HUES6 (cell line): Measurements from ENCODE around the gene TMC2.
"Not testable (repeated sequence)": the region's sequence is repeated elsewhere in the genome, so short reads cannot be mapped to it uniquely, and the experiment has no call there.

ENCODE experiments used
- H3K27ac ChIP-seq: 2 replicates; pipeline ENCODE4 v1.7.0; 2013; ENCODE audit warnings: low read depth, mild to moderate bottlenecking, low read length, inconsistent platforms
- H3K27me3 ChIP-seq: 2 replicates; pipeline ENCODE4 v1.6.1; 2013; ENCODE audit warnings: low read length; ENCODE audit not compliant: control insufficient read depth, insufficient read depth
- H3K36me3 ChIP-seq: 2 replicates; pipeline ENCODE4 v1.6.1; 2013; ENCODE audit warnings: low read length; ENCODE audit not compliant: control insufficient read depth, insufficient read depth
- H3K4me1 ChIP-seq: 2 replicates; pipeline ENCODE4 v1.6.1; 2013; ENCODE audit warnings: low read length; ENCODE audit not compliant: control insufficient read depth, insufficient read depth
- H3K4me3 ChIP-seq: 2 replicates; pipeline ENCODE4 v1.5.1; 2013; ENCODE audit warnings: low read depth, low read length
- H3K9ac ChIP-seq: one replicate; pipeline ENCODE4 v1.6.1; 2013; ENCODE audit warnings: mild to moderate bottlenecking, low read length
- H3K9me3 ChIP-seq: 2 replicates; pipeline ENCODE4 v1.6.1; 2013; ENCODE audit warnings: low read depth, low read length; ENCODE audit not compliant: control insufficient read depth, insufficient read depth

Gene TMC2, protein sequence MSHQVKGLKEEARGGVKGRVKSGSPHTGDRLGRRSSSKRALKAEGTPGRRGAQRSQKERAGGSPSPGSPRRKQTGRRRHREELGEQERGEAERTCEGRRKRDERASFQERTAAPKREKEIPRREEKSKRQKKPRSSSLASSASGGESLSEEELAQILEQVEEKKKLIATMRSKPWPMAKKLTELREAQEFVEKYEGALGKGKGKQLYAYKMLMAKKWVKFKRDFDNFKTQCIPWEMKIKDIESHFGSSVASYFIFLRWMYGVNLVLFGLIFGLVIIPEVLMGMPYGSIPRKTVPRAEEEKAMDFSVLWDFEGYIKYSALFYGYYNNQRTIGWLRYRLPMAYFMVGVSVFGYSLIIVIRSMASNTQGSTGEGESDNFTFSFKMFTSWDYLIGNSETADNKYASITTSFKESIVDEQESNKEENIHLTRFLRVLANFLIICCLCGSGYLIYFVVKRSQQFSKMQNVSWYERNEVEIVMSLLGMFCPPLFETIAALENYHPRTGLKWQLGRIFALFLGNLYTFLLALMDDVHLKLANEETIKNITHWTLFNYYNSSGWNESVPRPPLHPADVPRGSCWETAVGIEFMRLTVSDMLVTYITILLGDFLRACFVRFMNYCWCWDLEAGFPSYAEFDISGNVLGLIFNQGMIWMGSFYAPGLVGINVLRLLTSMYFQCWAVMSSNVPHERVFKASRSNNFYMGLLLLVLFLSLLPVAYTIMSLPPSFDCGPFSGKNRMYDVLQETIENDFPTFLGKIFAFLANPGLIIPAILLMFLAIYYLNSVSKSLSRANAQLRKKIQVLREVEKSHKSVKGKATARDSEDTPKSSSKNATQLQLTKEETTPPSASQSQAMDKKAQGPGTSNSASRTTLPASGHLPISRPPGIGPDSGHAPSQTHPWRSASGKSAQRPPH

DNA sequence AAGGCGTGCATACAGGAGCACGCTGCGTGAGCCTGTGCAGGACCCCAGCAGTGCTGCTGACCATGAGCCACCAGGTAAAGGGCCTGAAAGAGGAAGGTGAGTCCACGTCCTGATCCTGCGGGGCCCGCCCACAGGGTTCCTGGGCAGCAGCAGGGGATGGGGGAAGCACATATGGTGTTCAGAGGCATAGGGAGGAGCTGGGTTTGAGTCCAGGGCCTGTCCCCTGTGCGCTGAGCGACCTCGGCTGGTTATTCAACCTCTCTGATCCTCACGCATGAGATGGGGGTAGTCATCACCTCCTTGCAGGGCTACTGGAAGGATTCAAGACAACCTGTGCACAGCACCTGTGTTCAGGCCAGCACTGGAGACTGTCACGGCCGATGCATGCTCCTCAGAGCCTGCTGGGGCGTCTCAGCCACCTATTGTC lies at the start of gene TMC2:
TMC2 (plus strand) TSS at position 14 of the 427 bp plus-strand sequence; CDS start at position 63, 49 bp downstream.
- no peaks in the 10 kb centered on the region for H3K36me3 ChIP-seq
- no peak within 1 kb of the TSS for H3K4me3 ChIP-seq
- no peak within 1 kb of the TSS for H3K27ac ChIP-seq
- no peaks in the 10 kb centered on the region for H3K9me3 ChIP-seq
- H3K4me1 ChIP-seq = peaks cover 15% of the 10 kb centered on the region; the same call in 1 of the 2 replicates
- no peak within 1 kb of the TSS for H3K9ac ChIP-seq
- H3K27me3 ChIP-seq = peaks cover 44% of the 10 kb centered on the region

DNA sequence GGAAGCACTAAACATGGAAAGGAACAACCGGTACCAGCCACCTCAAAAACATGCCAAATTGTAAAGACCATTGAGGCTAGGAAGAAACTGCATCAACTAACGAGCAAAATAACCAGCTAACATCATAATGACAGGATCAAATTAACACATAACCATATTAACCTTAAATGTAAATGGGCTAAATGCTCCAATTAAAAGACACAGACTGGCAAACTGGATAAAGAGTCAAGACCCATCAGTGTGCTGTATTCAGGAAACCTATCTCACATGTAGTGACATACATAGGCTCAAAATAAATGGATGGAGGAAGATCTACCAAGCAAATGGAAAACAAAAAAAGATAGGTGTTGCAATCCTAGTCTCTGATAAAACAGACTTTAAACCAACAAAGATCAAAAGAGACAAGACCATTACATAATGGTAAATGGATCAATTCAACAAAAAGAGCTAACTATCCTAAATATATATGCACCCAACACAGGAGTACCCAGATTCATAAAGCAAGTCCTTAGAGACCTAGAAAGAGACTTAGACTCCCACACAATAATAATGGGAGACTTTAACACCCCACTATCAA lies 33.5 kb upstream of the TMC2 start:
- H3K36me3 ChIP-seq, H3K9ac ChIP-seq, H3K4me3 ChIP-seq: not testable (repeated sequence)

DNA sequence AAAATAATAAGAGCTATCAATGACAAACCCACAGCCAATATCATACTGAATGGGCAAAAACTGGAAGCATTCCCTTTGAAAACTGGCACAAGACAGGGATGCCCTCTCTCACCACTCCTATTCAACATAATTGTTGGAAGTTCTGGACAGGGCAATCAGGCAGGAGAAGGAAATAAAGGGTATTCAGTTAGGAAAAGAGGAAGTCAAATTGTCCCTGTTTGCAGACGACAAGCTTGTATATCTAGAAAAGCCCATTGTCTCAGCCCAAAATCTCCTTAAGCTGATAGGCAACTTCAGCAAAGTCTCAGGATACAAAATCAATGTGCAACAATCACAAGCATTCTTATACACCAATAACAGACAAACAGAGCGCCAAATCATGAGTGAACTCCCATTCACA lies 31.6 kb upstream of the TMC2 start:
- not testable (repeated sequence) for H3K36me3 ChIP-seq, H3K9me3 ChIP-seq, H3K4me3 ChIP-seq, H3K9ac ChIP-seq, H3K27ac ChIP-seq, H3K4me1 ChIP-seq
- H3K27me3 ChIP-seq = peaks cover 16% of the 10 kb centered on the region

More for the DNA sequence above, 33.5 kb upstream of the TMC2 start:
- not testable (repeated sequence) for H3K4me1 ChIP-seq, H3K27me3 ChIP-seq, H3K9me3 ChIP-seq, H3K27ac ChIP-seq

DNA sequence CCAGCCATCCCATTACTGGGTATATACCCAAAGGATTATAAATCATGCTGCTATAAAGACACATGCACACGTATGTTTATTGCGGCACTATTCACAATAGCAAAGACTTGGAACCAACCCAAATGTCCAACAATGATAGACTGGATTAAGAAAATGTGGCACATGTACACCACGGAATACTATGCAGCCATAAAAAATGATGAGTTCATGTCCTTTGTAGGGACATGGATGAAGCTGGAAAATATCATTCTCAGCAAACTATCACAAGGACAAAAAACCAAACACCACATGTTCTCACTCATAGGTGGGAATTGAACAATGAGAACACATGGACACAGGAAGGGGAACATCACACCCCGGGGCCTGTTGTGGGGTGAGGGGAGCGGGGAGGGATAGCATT lies 29.9 kb upstream of the TMC2 start:
- H3K9ac ChIP-seq, H3K4me3 ChIP-seq, H3K27ac ChIP-seq, H3K36me3 ChIP-seq, H3K9me3 ChIP-seq: not testable (repeated sequence)
- H3K27me3 ChIP-seq = peaks cover 32% of the 10 kb centered on the region
- H3K4me1 ChIP-seq = peaks cover 11% of the 10 kb centered on the region; the same call in 1 of the 2 replicates

DNA sequence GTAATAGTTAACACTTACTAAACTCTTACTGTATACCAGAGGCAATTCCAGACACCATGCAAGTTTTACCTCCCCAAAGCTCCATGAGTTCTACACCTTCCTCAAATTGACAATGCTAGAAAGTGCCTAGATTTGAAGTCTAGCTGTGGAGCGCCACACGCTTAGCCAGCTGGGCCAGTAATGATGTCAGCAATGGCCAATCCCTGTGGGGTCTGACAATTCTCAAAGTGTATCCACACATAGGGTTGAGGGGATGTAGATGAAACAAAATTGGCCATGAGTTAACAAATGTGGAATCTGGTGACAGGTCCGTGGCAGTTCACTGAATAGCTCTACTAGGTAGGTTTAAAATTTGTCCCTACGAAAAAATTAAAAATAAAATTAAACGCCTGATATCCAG lies 28.9 kb upstream of the TMC2 start:
- Histone ChIP-seq H3K9me3 (no peaks in the 10 kb centered on the region), H3K36me3 (no peaks in the 10 kb centered on the region), H3K4me3 (no peak overlapping the region), H3K27ac (no peak overlapping the region), H3K9ac (no peak overlapping the region), H3K27me3 (peaks cover 43% of the 10 kb centered on the region), H3K4me1 (peaks cover 11% of the 10 kb centered on the region; the same call in 1 of the 2 replicates)

DNA sequence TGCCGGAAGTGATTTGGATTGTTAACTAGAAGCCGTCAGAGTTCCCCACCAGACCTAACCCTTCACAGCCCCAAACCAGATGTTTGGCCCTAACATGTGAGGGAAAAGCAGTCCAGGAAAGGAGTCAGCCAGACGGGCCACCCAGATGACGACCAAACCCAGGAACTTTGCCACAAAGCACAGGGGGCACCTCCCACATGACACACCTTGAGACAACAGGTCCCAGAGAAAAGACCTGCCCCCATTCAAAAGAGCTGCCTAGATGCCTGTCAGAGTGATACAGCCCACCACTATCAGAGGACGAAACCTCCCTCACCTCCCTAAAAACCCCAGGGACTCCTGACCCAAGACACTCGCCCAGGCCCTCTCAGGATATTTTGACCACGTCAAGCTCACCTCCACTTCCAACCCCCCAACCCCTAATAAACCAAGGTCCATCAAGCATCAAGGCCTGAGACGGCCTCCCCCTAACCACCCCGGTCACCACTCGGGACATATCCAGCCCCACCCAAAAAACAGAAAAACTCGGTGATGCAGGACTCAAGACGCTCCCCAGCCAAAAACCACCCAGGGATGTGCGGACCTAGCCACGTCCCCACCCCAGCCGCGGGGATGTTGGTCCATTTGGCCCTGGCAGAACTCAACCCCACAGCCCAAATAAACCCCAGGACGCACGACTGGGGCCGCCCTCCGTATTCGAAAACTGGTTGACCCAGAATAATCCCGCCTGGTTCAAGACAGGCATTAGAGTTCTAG lies 28.3 kb upstream of the TMC2 start:
- Histone ChIP-seq H3K9me3 (no peaks in the 10 kb centered on the region), H3K4me1 (peaks cover 11% of the 10 kb centered on the region; the same call in 1 of the 2 replicates), H3K4me3 (peak overlapping the region; percentile 72), H3K27ac (no peak overlapping the region), H3K9ac (peak overlapping the region; percentile 81), H3K27me3 (peaks cover 49% of the 10 kb centered on the region), H3K36me3 (no peaks in the 10 kb centered on the region)

DNA sequence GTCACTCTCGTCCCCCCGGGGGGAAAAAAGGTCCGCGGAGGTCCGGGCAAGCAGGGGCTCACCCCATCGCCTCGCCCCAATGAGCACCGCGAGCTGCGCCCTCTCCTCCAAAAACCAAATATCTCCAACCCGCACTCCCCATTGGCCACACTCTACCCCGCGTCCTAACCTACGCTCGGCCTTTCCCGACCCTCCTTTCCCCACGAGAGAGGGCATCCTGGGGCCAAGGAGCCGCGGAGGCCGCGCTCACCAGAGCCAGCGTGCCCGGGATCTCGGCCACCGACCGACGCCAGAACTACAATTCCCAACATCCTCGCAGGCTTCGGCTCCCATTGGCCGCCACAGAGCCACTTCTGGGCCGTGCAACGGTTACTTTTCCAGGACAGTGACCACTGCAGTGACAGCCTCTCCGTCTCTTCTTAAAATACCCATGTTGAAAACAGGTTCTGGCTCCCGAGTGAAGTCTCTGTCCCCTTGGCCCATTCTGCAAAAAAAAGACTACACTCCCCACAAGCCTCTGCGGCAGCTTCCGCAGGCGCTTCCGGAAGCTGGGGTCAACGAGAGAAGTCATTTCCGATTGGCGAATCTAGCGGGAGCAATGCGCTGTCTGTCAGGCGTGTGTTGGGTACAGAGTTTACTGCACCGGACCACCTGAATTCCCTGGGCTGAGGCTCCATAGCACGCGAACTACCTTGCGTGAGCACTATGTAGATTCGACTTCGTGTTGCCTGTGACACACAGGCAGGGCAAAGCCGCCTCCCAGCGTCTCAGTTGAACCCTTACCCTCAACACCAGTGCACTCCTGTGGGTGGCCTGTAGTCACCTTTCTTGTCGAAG lies 27.5 kb upstream of the TMC2 start, which contains the start of gene ZNF343:
ZNF343 (minus strand) TSS at position 285 of the 837 bp plus-strand sequence. CDS start 15,020 bp downstream, outside the sequence.
- Histone ChIP-seq H3K9me3 (no peaks in the 10 kb centered on the region), H3K9ac (peak within 1 kb of the TSS; percentile 81), H3K4me1 (peaks cover 11% of the 10 kb centered on the region; the same call in 1 of the 2 replicates), H3K36me3 (no peaks in the 10 kb centered on the region), H3K27me3 (peaks cover 57% of the 10 kb centered on the region), H3K4me3 (peak within 1 kb of the TSS; percentile 72), H3K27ac (peak within 1 kb of the TSS; percentile 83)

DNA sequence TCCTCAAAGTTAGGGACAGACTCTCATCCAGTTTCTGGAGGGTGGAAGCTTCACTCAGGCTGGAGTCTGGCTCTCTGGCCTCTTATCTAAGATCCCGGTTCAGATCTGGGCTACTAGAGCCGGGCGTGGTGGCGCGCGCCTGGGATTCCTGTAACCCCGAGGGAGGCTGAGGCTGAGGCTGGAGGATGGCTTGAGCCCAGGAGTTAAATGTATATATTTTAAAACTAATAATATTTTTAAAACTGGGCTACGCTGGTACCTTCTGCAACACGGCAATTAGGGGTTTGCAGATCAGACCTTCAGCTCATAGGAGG lies 26.9 kb upstream of the TMC2 start:
- peaks cover 62% of the 10 kb centered on the region for H3K27me3 ChIP-seq
- peak overlapping the region; percentile 72 for H3K4me3 ChIP-seq
- peak overlapping the region; percentile 81 for H3K9ac ChIP-seq
- H3K36me3 ChIP-seq = no peaks in the 10 kb centered on the region
- H3K9me3 ChIP-seq = no peaks in the 10 kb centered on the region
- H3K4me1 ChIP-seq = peaks cover 11% of the 10 kb centered on the region; the same call in 1 of the 2 replicates
- H3K27ac ChIP-seq = no peak overlapping the region

DNA sequence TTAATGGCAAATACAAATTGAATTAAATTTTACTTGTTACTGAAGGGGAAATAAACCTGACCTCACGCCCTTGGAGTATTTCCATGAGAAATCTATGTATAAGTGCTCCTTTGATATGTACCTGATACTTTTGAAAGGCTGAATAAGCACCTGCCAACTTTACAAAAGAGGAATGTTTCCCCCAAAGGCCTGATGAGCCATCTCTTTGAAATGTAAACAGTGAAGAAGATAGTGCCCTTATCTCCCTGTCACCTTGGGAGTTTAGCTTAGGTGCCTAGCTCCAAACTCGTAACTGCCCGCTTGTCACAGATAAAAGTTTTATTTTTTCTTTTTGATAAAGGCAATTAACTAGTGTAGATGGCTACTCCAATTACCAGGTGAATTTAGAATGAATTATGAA lies 26.6 kb upstream of the TMC2 start:
- Histone ChIP-seq H3K4me3 (peak overlapping the region; percentile 72; the same call in 1 of the 2 replicates), H3K27me3 (peaks cover 66% of the 10 kb centered on the region), H3K36me3 (no peaks in the 10 kb centered on the region), H3K27ac (no peak overlapping the region), H3K9me3 (no peaks in the 10 kb centered on the region), H3K4me1 (peaks cover 11% of the 10 kb centered on the region; the same call in 1 of the 2 replicates), H3K9ac (no peak overlapping the region)
